Keratinocyte (primary cell): ENCODE results near the gene KLK15. TPM values are rescaled to one million over a fixed set of nuclear protein-coding genes. Genes with fewer than 3 reads are reported as not detected.

Experiments used
- DNase-seq: peaks from one replicate; pipeline ENCODE4 v3.0.0-alpha.2; 2011; ENCODE audit warnings: low read depth, missing footprints, low spot score
- FAIRE-seq: peaks from 2 replicates; lab custom pipeline; 2011; peaks lifted over from hg19 to GRCh38; lab: Jason Lieb, UNC
- H2AFZ ChIP-seq: 2 replicates; pipeline ENCODE4 v1.6.0; 2012; ENCODE audit warnings: low read length, control low read depth, inconsistent platforms; ENCODE audit not compliant: control insufficient read depth
- H3K27ac ChIP-seq: 2 replicates; pipeline ENCODE4 v1.5.1; 2011; ENCODE audit warnings: low read length; ENCODE audit not compliant: control insufficient read depth, insufficient read depth
- H3K27me3 ChIP-seq: 3 replicates; pipeline ENCODE4 v1.6.0; 2011; ENCODE audit warnings: low read length; ENCODE audit not compliant: control insufficient read depth, insufficient read depth; ENCODE audit errors: extremely low read depth
- H3K36me3 ChIP-seq, 2 experiments: 2 replicates in 1 of 2; 3 replicates in 1 of 2; pipeline ENCODE4 v1.5.1; 2011; ENCODE audit warnings: low read length in 2 of 2, mild to moderate bottlenecking in 1 of 2; ENCODE audit not compliant: control insufficient read depth in 2 of 2, insufficient read depth in 2 of 2; ENCODE audit errors: extremely low read depth in 1 of 2
- H3K4me1 ChIP-seq: 3 replicates; pipeline ENCODE4 v1.5.1; 2011; ENCODE audit warnings: low read length; ENCODE audit not compliant: control insufficient read depth, insufficient read depth; ENCODE audit errors: extremely low read depth
- H3K4me2 ChIP-seq: 3 replicates; pipeline ENCODE4 v1.6.0; 2011; ENCODE audit warnings: low read depth, low read length; ENCODE audit not compliant: control insufficient read depth, insufficient read depth; ENCODE audit errors: extremely low read depth
- H3K4me3 ChIP-seq, 3 experiments: fragments of 200-600 bp in 1 of 3; sonication (generic) in 1 of 3; 2 replicates in 2 of 3; 3 replicates in 1 of 3; pipeline ENCODE4 v1.5.1; 2011 to 2016; ENCODE audit warnings: low read length in 3 of 3, mild to moderate bottlenecking in 3 of 3, control low read depth in 2 of 3, inconsistent platforms in 1 of 3, low read depth in 1 of 3, mixed read lengths in 1 of 3, mixed run types in 1 of 3, moderate library complexity in 1 of 3; ENCODE audit not compliant: control insufficient read depth in 2 of 3, insufficient read depth in 2 of 3; ENCODE audit errors: extremely low read depth in 1 of 3
- H3K79me2 ChIP-seq: 2 replicates; pipeline ENCODE4 v1.6.0; 2012; ENCODE audit warnings: low read length; ENCODE audit not compliant: control insufficient read depth, insufficient read depth
- H3K9ac ChIP-seq: 3 replicates; pipeline ENCODE4 v1.6.0; 2011; ENCODE audit warnings: low read length; ENCODE audit not compliant: control insufficient read depth, insufficient read depth; ENCODE audit errors: extremely low read depth
- H3K9me1 ChIP-seq: 3 replicates; pipeline ENCODE4 v1.6.0; 2011; ENCODE audit warnings: low read length; ENCODE audit not compliant: control insufficient read depth, insufficient read depth; ENCODE audit errors: extremely low read depth
- H3K9me3 ChIP-seq: 2 replicates; pipeline ENCODE4 v1.5.1; 2012; ENCODE audit warnings: low read depth, low read length; ENCODE audit not compliant: control insufficient read depth
- H4K20me1 ChIP-seq: 3 replicates; pipeline ENCODE4 v1.6.0; 2011; ENCODE audit warnings: low read length; ENCODE audit not compliant: control insufficient read depth, insufficient read depth; ENCODE audit errors: extremely low read depth
- EZH2 ChIP-seq: IDR thresholded peaks from one replicate; pipeline ENCODE4 v1.6.1; 2012; ENCODE audit warnings: inconsistent platforms, mild to moderate bottlenecking, low read length, moderate library complexity
- dilution Hi-C: fragments of 300-500 bp; cut with MboI; formaldehyde crosslinking; loops from one replicate; pipeline ENCODE4 v1.7.0; 2020; ENCODE audit warnings: low sequenced_read_pairs; ENCODE audit not compliant: extremely low pct_ligation_motif_present
- polyA plus RNA-seq, 5 experiments: library from polyadenylated mRNA; depleted of rRNA in 3 of 5; stranded (reverse) in 3 of 5; stranded (forward) in 1 of 5; unstranded in 1 of 5; fragments of >200 nt; gene quantifications; 1 replicate in 1 of 5; 2 replicates in 3 of 5; 3 replicates in 1 of 5; pipeline versions ENCODE4 v1.2.1 to v1.2.3, GENCODE V29; 2011 to 2012; ENCODE audit warnings: missing spikeins in 2 of 5, low read depth in 1 of 5, low replicate concordance in 1 of 5
- TF ChIP-seq, protein P1 (sequence below), 3 experiments: IDR thresholded peaks in 1 of 3; conservative IDR thresholded peaks in 1 of 3; optimal IDR thresholded peaks in 1 of 3; 2 replicates in 2 of 3; 3 replicates in 1 of 3; pipeline versions ENCODE3 to v1.5.1; 2011; ENCODE audit warnings: low read length in 3 of 3, mild to moderate bottlenecking in 3 of 3, moderate library complexity in 2 of 3, control low read depth in 1 of 3, inconsistent platforms in 1 of 3; ENCODE audit not compliant: insufficient read depth in 2 of 3; ENCODE audit errors: extremely low read depth in 1 of 3

KLK15 gene
- polyA plus RNA-seq, 1 donor (not counting 4 experiments of a cell fraction or from before 2014, with no cell fraction given): not detected

DNA sequence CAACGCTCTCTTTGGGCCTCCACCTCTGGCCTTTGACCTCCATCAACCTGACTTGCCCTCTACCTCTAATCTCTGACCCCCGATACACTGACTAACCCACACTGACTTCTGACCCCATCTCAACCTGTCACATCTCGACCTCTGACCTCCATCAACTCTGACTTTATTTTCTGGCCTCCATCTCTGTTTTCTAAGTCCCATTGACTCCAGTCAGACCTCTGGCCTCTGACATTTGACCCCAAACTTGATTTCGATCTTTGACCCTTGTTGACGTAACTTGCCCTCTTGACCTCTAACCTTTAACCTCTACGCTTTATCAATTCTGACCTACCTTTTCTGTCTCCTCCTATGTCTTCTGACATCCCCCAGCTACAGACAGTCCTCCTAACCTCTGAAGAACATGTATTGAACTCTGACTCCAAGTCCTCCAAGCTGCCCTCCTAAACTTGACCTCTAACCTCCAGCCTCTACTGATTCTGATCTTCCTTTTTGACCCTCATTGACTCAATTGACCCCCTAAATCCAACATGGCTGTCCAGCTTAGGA lies 42.4 kb downstream of the KLK15 start:
- no peak for DNase-seq
- no peak for FAIRE-seq
- Histone ChIP-seq H4K20me1 (peaks cover 6% of the 10 kb centered on the region), H2AFZ (no peak overlapping the region), H3K9ac (no peak overlapping the region), H3K9me3 (no peaks in the 10 kb centered on the region), H3K27me3 (no peaks in the 10 kb centered on the region), H3K4me3 (no peak overlapping the region), H3K79me2 (no peaks in the 10 kb centered on the region), H3K36me3 (peaks cover 0 to 2% of the 10 kb centered on the region in 2 experiments), H3K4me2 (no peak overlapping the region), H3K27ac (no peak overlapping the region), H3K4me1 (no peaks in the 10 kb centered on the region), H3K9me1 (no peaks in the 10 kb centered on the region)
- dilution Hi-C loops: no loop called here
- TF ChIP-seq EZH2: no peak
- TF ChIP-seq, protein P1, sequence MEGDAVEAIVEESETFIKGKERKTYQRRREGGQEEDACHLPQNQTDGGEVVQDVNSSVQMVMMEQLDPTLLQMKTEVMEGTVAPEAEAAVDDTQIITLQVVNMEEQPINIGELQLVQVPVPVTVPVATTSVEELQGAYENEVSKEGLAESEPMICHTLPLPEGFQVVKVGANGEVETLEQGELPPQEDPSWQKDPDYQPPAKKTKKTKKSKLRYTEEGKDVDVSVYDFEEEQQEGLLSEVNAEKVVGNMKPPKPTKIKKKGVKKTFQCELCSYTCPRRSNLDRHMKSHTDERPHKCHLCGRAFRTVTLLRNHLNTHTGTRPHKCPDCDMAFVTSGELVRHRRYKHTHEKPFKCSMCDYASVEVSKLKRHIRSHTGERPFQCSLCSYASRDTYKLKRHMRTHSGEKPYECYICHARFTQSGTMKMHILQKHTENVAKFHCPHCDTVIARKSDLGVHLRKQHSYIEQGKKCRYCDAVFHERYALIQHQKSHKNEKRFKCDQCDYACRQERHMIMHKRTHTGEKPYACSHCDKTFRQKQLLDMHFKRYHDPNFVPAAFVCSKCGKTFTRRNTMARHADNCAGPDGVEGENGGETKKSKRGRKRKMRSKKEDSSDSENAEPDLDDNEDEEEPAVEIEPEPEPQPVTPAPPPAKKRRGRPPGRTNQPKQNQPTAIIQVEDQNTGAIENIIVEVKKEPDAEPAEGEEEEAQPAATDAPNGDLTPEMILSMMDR (optimal IDR thresholded peaks at IDR 0.05 in 1 of 3, IDR thresholded peaks at IDR 0.05 in 1 of 3, conservative IDR thresholded peaks at IDR 0.05 in 1 of 3; ENCODE audit: extremely low read depth in 1 of 3, insufficient read depth in 2 of 3, low read length in 3 of 3): no peak

DNA sequence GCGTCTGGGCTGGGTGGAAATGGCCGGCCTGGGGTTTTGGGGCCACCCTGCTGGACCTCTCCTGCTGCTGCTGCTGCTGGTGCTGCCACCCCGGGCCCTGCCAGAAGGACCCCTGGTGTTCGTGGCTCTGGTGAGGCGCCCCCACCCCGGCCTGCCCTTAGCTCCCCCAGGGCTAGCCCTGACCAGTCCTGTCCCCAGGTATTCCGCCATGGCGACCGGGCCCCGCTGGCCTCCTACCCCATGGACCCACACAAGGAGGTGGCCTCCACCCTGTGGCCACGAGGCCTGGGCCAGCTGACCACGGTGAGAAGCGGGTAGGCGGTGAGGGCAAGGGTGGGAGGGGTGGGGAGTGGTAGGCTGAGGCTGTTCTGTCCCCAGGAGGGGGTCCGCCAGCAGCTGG lies 43.0 kb downstream of the KLK15 start, which contains the start of gene ACP4:
Gene ACP4 (plus strand): TSS at position 20 of the 400 bp plus-strand sequence. CDS start 0 bp downstream, at position 20.
- Histone ChIP-seq H2AFZ (no peak within 1 kb of the TSS), H3K9me3 (no peaks in the 10 kb centered on the region), H3K9ac (no peak within 1 kb of the TSS), H3K4me1 (no peaks in the 10 kb centered on the region), H3K27me3 (no peaks in the 10 kb centered on the region), H3K4me3 (no peak within 1 kb of the TSS), H3K4me2 (no peak within 1 kb of the TSS), H4K20me1 (peaks cover 2% of the 10 kb centered on the region), H3K36me3 (no peaks in the 10 kb centered on the region), H3K79me2 (no peaks in the 10 kb centered on the region), H3K27ac (no peak within 1 kb of the TSS), H3K9me1 (no peaks in the 10 kb centered on the region)
- dilution Hi-C loops: no loop called here
- FAIRE-seq: no peak
- no peak for DNase-seq
- TF ChIP-seq, protein P1 (optimal IDR thresholded peaks at IDR 0.05 in 1 of 3, IDR thresholded peaks at IDR 0.05 in 1 of 3, conservative IDR thresholded peaks at IDR 0.05 in 1 of 3; ENCODE audit: extremely low read depth in 1 of 3, insufficient read depth in 2 of 3, low read length in 3 of 3): no peak
- TF ChIP-seq EZH2: no peak
